ENCODE results near the gene NDUFB6.
"Not testable (repeated sequence)": the region's sequence is repeated elsewhere in the genome, so short reads cannot be mapped to it uniquely, and the experiment has no call there.

The NDUFB6 gene

DNA sequence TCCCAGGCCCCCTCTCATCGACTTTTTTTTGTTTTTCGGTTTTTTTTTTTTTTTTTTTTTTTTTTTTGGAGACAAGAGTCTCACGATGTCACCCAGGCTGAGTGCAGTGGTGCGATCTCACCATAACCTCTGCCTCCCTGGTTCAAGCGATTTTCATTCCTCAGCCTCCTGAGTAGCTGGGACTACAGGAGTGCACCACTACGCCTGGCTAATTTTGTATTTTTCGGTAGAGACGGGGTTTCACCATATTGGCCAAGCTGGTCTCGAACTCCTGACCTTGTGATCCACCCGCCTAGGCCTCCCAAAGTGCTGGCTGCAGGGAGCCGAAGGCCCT lies 48.4 kb downstream of the NDUFB6 start:
- DNase-seq (ENCODE audit: low spot score), result not testable (repeated sequence)

DNA sequence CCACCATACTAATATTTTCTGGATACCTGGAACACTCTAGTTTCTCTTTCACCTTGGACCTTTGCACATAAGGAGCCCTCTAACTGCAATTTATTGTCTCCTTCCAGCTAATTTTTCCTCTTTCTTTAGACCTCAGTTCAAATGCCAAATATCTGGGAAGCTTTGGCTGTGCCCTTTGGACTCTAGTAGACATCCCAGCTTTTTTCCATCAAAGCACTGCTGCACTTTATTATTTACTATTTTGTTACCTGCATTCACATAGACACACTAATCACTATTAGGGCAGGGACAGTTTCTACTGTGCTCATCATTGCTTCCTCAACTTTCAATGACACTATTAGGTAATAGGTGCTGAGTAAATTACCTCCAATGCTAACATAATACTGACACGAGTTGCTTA lies 49.0 kb downstream of the NDUFB6 start:
- DNase-seq (ENCODE audit: low spot score), result no peak

DNA sequence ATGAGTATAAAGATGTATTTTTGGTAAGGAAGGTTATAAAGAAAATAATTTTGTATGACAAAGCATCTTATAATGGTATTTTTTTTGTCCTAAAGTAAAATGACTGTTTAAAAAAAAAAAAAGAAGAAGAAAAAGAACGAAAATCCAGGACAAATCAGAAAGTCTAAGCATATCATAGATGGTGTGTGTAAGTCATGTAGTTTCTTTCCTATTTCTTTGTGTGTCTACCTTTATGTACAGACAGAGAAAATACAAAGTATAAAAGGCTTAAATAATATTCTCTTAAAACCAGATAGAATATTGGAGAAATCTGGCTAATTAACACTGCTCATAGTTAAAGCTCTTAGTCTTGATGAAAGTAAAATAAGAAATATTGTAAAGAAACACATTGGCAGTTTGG lies 54.7 kb downstream of the NDUFB6 start:
- DNase-seq (ENCODE audit: low spot score), result no peak

DNA sequence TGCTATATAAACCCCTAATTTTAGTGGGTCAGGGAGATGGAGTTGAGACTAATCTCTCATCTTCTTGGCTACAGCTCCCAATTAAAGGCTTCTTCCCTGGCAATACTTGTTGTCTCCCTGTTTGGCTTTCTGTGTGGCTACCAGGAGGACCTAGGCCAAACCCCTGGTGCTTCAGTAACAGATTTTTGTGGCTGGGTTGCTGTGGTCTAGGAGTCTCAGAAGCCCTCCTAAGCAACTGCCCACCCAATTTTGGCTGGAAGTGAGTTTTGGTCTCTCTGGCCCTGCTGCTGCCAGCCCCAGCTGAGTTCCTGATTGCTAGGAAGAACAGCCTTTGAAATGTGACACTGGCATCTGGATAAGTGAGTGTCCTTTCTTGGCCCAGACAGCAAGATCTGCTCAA lies 56.7 kb downstream of the NDUFB6 start:
- DNase-seq (ENCODE audit: low spot score), result no peak

DNA sequence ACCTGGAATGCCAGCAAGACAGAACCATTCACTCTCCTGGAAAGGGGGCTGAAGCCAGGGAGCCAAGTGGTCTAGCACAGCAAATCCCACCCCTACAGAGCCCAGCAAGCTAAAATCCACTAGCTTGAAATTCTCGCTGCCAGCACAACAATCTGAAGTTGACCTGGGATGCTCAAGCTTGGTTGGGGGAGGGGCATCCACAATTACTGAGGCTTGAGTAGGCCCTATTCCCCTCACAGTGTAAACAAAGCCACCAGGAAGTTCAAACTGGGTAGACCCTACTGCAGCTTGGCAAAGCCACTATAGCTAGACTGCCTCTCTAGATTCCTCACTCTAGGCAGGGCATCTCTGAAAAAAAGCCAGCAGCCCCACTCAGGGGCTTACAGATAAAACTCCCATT lies 64.2 kb downstream of the NDUFB6 start:
- no peak for DNase-seq (ENCODE audit: low spot score)

DNA sequence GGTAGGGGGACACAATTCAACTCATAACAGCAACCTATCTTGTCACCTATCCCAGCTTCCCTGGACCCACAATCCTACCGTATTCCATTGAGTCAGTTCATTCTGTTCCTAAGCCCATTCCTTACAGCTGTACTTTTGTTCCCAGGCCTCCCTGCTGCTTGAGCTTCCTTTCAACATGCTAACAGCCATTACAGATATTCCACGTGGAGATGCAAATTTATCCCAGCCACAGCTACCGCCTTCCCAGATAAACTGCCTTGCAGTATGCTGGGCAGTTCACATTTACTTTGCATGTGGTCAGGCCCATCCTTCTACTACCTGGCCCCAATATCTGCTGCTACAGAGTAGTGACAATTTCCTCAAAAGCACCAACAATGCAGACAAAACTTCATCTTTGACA lies 70.0 kb downstream of the NDUFB6 start:
- DNase-seq (ENCODE audit: low spot score), result no peak
